K562 (cell line): Measurements from ENCODE around the gene TENT4A. TPM values are rescaled to one million over a fixed set of nuclear protein-coding genes. Genes with fewer than 3 reads are reported as not detected.

Experiments used
- ETV1 ChIP-seq: fragments of 450-650 bp; conservative IDR thresholded peaks from 2 replicates; pipeline ENCODE4 v1.6.1; 2016; ENCODE audit warnings: missing genetic modification characterization, control low read depth, low read depth, missing compliant biosample characterization
- KDM1A ChIP-seq, 2 experiments: fragments of 450-650 bp; IDR thresholded peaks; 2 replicates each; pipeline ENCODE4 v1.6.1; 2016; ENCODE audit warnings: mild to moderate bottlenecking in 2 of 2
- NONO ChIP-seq, 2 experiments: fragments of 200-400 bp in 1 of 2; fragments of 450-650 bp in 1 of 2; formaldehyde crosslinking in 1 of 2; IDR thresholded peaks; 2 replicates each; pipeline ENCODE4 v1.6.1; 2017; ENCODE audit warnings: low read depth in 2 of 2, mild to moderate bottlenecking in 2 of 2, moderate library complexity in 2 of 2, low read length in 1 of 2
- RAD21 ChIP-seq, 2 experiments: fragments of 250-450 bp in 1 of 2; fragments of 450-650 bp in 1 of 2; sonication (Bioruptor Pico) in 1 of 2; formaldehyde crosslinking in 1 of 2; IDR thresholded peaks in 1 of 2; conservative IDR thresholded peaks in 1 of 2; 2 replicates each; pipeline versions ENCODE4 v1.4.0 to v1.8.0; 2020 to 2022; ENCODE audit warnings: mild to moderate bottlenecking in 2 of 2, moderate library complexity in 1 of 2
- TFE3 ChIP-seq: fragments of 450-650 bp; formaldehyde crosslinking; IDR thresholded peaks from 2 replicates; pipeline ENCODE4 v1.4.0; 2020; ENCODE audit warnings: mild to moderate bottlenecking, mixed read lengths
- TRIM24 ChIP-seq, 2 experiments: fragments of 450-650 bp; IDR thresholded peaks; 2 replicates each; pipeline ENCODE4 v1.6.1; 2016
- ZBTB1 ChIP-seq: sonication (generic); formaldehyde crosslinking; IDR thresholded peaks from 2 replicates; pipeline ENCODE4 v1.8.1; 2023; ENCODE audit warnings: missing genetic modification reagents, low read depth, mild to moderate bottlenecking, borderline replicate concordance
- ZNF224 ChIP-seq: sonication (generic); formaldehyde crosslinking; IDR thresholded peaks from 2 replicates; pipeline ENCODE4 v1.8.0; 2022; ENCODE audit warnings: mild to moderate bottlenecking, missing genetic modification reagents
- polyA plus RNA-seq, 8 experiments: library from polyadenylated mRNA; depleted of rRNA in 4 of 8; stranded (reverse) in 5 of 8; unstranded in 3 of 8; fragments of >200 nt; fragmentation: Nextera tagmentation in 2 of 8; fragmentation: Illumina TruSeq in 1 of 8; extraction: Ambion mirVana in 2 of 8; extraction: Trizol in 1 of 8; gene quantifications; 2 replicates each; pipeline versions ENCODE4 v1.2.1 to v1.2.3, GENCODE V29; 2011 to 2014; ENCODE audit warnings: inconsistent platforms in 1 of 8, missing spikeins in 1 of 8
- total RNA-seq, 7 experiments: library from RNA; depleted of rRNA in 6 of 7; stranded (reverse); fragments of >200 nt in 6 of 7; fragmentation: Illumina TruSeq in 2 of 7; extraction: Trizol in 2 of 7; gene quantifications; 2 replicates each; pipeline versions ENCODE4 v1.2.1 to v1.2.3, GENCODE V29; 2011 to 2021; ENCODE audit warnings: low replicate concordance in 1 of 7
- TF ChIP-seq, protein P1 (sequence below), 2 experiments: fragments of 200-800 bp in 1 of 2; sonication (Bioruptor generic) in 1 of 2; sonication (generic) in 1 of 2; formaldehyde crosslinking in 1 of 2; IDR thresholded peaks in 1 of 2; conservative IDR thresholded peaks in 1 of 2; 2 replicates each; pipeline versions ENCODE4 v1.5.0 to v1.6.1; 2016 to 2020; ENCODE audit warnings: missing compliant biosample characterization in 1 of 2, missing genetic modification characterization in 1 of 2, missing genetic modification reagents in 1 of 2

TENT4A gene
- total and polyA plus RNA-seq, 9 of the 15 experiments (the other 6 are each of a cell fraction or from before 2014, with no cell fraction given): 1.3 to 27.3 (median 13.0) TPM

DNA sequence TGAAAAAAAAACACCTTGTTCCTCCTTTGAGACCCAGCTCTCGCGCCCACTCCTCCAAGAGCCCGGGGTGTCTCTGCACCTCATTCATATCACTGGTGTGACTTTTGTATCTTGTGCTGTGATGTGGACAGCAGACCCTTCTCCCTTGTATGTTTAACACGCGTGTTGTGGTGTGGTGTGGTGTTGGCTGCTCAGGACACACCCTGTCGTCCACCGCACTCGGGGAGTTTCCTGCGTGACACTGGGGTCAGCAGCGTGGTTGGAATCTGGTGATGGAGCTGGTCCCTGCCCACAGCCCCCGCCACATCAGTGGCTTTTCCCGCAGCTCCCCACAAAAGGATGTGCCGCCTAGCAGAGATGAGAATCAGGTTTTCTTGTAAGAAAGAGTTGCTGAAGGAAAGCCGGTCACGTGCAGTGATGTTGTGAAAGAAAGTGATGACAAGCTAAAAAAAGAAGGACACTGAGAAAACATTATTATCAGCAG is 61.5 kb downstream of the TENT4A start (continued):
- TF ChIP-seq, protein P1, sequence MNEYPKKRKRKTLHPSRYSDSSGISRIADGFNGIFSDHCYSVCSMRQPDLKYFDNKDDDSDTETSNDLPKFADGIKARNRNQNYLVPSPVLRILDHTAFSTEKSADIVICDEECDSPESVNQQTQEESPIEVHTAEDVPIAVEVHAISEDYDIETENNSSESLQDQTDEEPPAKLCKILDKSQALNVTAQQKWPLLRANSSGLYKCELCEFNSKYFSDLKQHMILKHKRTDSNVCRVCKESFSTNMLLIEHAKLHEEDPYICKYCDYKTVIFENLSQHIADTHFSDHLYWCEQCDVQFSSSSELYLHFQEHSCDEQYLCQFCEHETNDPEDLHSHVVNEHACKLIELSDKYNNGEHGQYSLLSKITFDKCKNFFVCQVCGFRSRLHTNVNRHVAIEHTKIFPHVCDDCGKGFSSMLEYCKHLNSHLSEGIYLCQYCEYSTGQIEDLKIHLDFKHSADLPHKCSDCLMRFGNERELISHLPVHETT (CRISPR knock-in tag; conservative IDR thresholded peaks at IDR 0.05 in 1 of 2, IDR thresholded peaks at IDR 0.05 in 1 of 2): no peak
- TF ChIP-seq ZNF224 (no peak), TRIM24 (IDR thresholded peaks at IDR 0.05) (no peak), NONO (IDR thresholded peaks at IDR 0.05; ENCODE audit: low read depth in 2 of 2, low read length in 1 of 2) (no peak), TFE3 (peak; percentile 12; the same call in 1 of the 2 replicates), RAD21 (CRISPR knock-in tag; conservative IDR thresholded peaks at IDR 0.05 in 1 of 2, IDR thresholded peaks at IDR 0.05 in 1 of 2) (no peak), ETV1 (tag) (no peak), ZBTB1 (no peak), KDM1A (IDR thresholded peaks at IDR 0.05) (no peak)
